GM12892 (cell line): ENCODE measurements around the gene DIDO1.

Experiments
- POLR2AphosphoS5 ChIP-seq: IDR thresholded peaks from 2 replicates; pipeline ENCODE4 v1.6.1; 2011; ENCODE audit warnings: low read depth, low read length, control low read depth
- TAF1 ChIP-seq: IDR thresholded peaks from 2 replicates; pipeline ENCODE4 v1.6.1; 2011; ENCODE audit warnings: low read depth, mild to moderate bottlenecking, control low read depth, low read length, borderline replicate concordance

DNA sequence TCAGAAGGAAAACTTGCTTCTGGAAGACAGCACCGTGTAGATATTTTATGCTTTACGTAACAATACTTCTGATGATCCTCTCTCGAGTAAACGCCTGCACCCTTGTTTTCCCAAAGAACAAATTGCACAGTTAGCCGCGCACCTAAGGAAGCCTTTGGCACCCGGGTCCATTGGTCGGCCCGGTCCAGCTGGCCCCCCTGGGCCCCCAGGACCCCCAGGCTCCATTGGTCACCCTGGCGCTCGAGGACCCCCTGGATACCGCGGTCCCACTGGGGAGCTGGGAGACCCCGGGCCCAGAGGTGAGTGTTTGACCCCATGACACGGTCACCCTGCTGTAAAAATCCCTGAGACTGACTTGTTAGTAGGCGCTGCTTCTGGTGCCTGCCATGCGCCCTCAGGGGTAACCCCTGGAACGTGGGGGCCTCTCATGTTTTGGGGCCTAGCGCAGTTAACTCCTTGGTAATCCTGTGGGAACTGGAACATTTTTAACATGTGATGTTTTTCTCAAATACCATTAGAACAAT lies 89.3 kb downstream of the DIDO1 start:
- no peak for TF ChIP-seq POLR2AphosphoS5
- TF ChIP-seq TAF1: no peak
